ENCODE data around the gene LMOD3. TPM values are rescaled to one million over a fixed set of nuclear protein-coding genes. Genes with fewer than 3 reads are reported as not detected.

LMOD3 gene
- total and polyA plus RNA-seq, 2 of the 8 experiments (the other 6 are each of a cell fraction or from before 2014, with no cell fraction given): not detected

DNA sequence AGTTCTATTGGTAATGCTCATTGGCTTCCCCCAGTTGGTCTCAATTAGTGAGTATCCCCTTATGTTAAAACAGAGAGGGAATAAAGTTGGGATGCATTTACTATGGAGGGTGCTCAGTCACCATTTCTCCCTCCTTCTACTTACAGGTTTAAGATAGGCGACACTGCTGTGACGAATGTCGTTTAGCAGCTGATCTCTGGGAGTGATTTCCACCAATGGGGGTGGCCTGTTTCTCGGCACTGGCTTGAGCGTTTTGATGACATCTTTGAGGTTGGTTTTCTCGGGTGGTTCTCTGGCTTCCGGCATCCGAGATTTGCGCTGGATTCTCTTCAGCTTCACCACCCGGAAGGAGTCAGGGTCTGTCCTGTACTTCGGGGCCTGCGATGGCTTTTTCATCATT is 3.8 kb downstream of the LMOD3 start (continued):
- TF ChIP-seq TAF1 (IDR thresholded peaks at IDR 0.05; ENCODE audit: low read depth, low read length) (no peak), GTF2F1 (IDR thresholded peaks at IDR 0.05; ENCODE audit: borderline replicate concordance, low read depth, low read length) (no peak), NRF1 (IDR thresholded peaks at IDR 0.05; ENCODE audit: low read depth, low read length) (no peak)

Measured in H1 (cell line).